Measurements from ENCODE around the gene GALNT2. TPM values are rescaled to one million over a fixed set of nuclear protein-coding genes. Genes with fewer than 3 reads are reported as not detected.
A peak's percentile ranks its signal among the peaks of the same experiment; 100 is the strongest.

GALNT2 gene
- total and polyA plus RNA-seq, 7 donors, result 43.7 to 88.7 (median 75.7) TPM

DNA sequence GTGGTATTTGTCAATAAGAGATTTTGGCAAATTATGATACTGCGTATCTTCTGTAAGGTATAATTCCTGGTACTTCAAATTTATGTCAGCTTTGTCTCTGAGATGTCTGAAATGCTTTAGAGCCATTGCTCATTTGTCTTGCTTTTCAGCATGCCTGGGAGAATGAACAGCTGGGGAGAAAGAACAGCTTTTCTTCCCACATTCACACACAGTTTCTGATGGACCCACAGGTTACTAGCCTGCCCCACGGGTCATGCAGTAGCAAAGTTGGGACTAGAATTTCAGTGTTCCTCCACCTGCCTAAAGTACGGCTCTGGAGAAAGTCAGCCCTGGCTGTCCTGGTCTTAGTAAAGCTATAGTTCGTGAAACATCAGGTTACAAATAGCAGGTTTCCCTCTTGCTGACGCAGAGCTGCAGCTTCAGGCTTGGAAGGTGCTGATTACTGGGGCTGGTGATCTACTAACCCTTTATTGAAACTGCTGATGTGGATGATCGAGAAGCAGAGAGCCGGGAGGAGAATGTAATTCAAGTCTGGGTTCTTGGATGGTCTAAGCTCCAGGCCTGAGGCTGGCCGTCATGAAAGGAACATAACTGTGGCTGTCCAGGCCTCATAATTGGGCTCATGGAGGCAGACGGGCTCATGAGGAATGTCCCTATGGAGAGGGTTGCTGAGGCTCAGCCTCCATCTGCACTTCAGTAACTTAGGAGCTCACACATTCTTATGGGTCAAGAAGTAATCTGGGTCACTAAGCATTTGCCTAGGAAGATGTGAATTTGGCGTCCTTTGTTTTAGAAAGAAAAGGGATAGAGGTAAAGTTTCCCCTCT is 12.4 kb downstream of the GALNT2 start:
- no peak for DNase-seq
- no peaks in the 10 kb centered on the region for H3K27me3 ChIP-seq (ENCODE audit: insufficient read depth in 3 of 3, low read length in 2 of 3)
- ATAC-seq, result peak; percentile 6 to 47 (median 40)
- H3K4me3 ChIP-seq, result no peak overlapping the region
- H3K9me3 ChIP-seq, result no peaks in the 10 kb centered on the region
- 51 to 83% (median 51%) methylated on average over 10 of the region's 10 CpGs for WGBS, 3 donors
- H3K4me1 ChIP-seq, result peaks cover 73% of the 10 kb centered on the region
- H3K27ac ChIP-seq, result peak overlapping the region; percentile 47
- H3K36me3 ChIP-seq (ENCODE audit: insufficient read depth in 1 of 2, low read depth in 1 of 2), result no peaks in the 10 kb centered on the region
- intact Hi-C loops (cut with DNase I), result loop anchor here in 1 of 2 donors (5.0 kb wide), 1 partner anchor 133 kb away; no protein-coding TSS in a partner anchor
- TF ChIP-seq, protein P1, sequence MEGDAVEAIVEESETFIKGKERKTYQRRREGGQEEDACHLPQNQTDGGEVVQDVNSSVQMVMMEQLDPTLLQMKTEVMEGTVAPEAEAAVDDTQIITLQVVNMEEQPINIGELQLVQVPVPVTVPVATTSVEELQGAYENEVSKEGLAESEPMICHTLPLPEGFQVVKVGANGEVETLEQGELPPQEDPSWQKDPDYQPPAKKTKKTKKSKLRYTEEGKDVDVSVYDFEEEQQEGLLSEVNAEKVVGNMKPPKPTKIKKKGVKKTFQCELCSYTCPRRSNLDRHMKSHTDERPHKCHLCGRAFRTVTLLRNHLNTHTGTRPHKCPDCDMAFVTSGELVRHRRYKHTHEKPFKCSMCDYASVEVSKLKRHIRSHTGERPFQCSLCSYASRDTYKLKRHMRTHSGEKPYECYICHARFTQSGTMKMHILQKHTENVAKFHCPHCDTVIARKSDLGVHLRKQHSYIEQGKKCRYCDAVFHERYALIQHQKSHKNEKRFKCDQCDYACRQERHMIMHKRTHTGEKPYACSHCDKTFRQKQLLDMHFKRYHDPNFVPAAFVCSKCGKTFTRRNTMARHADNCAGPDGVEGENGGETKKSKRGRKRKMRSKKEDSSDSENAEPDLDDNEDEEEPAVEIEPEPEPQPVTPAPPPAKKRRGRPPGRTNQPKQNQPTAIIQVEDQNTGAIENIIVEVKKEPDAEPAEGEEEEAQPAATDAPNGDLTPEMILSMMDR (IDR thresholded peaks at IDR 0.05), result no peak

DNA sequence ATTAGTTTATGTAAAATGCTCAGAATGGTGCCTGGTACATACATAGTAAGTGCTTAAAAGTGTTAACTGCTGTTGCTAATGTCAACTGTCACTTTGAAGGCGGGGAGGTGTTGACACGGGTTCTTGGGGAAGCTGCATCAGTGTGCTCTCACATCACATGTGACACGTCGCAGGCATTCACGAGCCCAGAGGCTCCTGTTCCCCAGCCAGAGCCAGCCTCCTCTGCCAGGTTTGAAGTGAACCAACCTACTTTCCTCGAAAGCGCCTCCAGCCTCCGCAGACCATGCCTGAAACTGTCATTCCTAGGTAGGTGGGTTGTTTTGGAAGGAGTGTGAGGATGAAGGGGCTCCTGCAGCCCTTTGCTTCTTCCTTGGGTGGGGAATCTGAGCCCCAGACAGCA is 13.8 kb downstream of the GALNT2 start:
- intact Hi-C loops (cut with DNase I), result no loop called here
- DNase-seq, result peak in 1 of 2 donors; percentile 72
- WGBS, 3 donors, result 39 to 69% (median 45%) methylated on average over 8 of the region's 8 CpGs
- TF ChIP-seq, protein P1 (IDR thresholded peaks at IDR 0.05), result no peak
- no peaks in the 10 kb centered on the region for H3K36me3 ChIP-seq (ENCODE audit: insufficient read depth in 1 of 2, low read depth in 1 of 2)
- no peak overlapping the region for H3K4me3 ChIP-seq
- peak; percentile 46 to 72 (median 59) for ATAC-seq
- peaks cover 74% of the 10 kb centered on the region for H3K4me1 ChIP-seq
- H3K27ac ChIP-seq, result no peak overlapping the region
- no peaks in the 10 kb centered on the region for H3K9me3 ChIP-seq
- H3K27me3 ChIP-seq (ENCODE audit: insufficient read depth in 3 of 3, low read length in 2 of 3), result no peaks in the 10 kb centered on the region

DNA sequence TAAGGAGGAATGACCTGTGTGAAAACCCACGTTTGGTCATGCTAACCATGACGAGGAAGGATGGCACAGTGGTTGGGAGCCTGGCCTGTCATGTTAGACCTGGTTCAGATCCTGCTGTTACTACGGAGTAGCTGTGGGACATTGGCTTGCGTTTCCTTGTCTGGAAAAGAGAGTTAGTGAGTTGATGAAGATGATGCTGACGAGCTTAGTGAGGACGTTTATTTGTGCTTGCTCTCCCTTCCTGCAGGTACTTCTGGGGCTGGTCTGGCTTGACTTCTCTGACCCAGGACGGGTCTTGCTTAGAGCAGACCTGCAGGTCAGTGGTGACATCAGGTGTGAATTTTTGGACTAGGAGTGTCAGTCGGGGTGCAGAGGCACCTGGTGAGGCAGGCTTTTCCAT is 14.7 kb downstream of the GALNT2 start:
- H3K9me3 ChIP-seq, result no peaks in the 10 kb centered on the region
- peaks cover 79% of the 10 kb centered on the region for H3K4me1 ChIP-seq
- DNase-seq, result no peak
- intact Hi-C loops (cut with DNase I), result no loop called here
- TF ChIP-seq, protein P1 (IDR thresholded peaks at IDR 0.05), result no peak
- H3K36me3 ChIP-seq (ENCODE audit: insufficient read depth in 1 of 2, low read depth in 1 of 2), result no peaks in the 10 kb centered on the region
- WGBS, 3 donors, result 91 to 94% (median 93%) methylated on average over 8 of the region's 8 CpGs
- H3K27me3 ChIP-seq (ENCODE audit: insufficient read depth in 3 of 3, low read length in 2 of 3), result no peaks in the 10 kb centered on the region
- H3K27ac ChIP-seq, result no peak overlapping the region
- no peak overlapping the region for H3K4me3 ChIP-seq
- ATAC-seq, result no peak

DNA sequence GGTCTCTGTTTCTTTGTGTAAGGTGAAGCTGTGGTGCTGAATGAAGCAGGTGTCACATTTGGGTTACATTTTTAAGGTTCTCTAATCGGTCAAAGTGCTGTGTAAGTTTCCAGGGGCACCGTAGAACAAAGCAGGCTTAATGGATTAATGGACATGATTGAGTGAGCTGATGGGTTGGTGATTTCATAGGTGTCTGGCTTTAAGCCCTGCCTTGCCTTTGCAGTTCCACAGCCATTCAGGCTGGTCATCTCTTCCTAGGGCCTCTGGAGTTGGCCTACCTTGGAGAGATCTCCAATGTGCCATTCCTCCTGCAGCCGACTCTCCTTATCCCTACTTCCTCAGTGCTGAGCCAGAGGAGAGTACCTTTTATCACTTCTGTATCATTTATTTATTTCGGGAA is 15.2 kb downstream of the GALNT2 start:
- WGBS, 3 donors, result 84 to 85% (median 85%) methylated on average over 4 of the region's 4 CpGs
- peaks cover 79% of the 10 kb centered on the region for H3K4me1 ChIP-seq
- DNase-seq (no peak), ATAC-seq (no peak)
- no peaks in the 10 kb centered on the region for H3K9me3 ChIP-seq
- intact Hi-C loops (cut with DNase I), result no loop called here
- H3K27me3 ChIP-seq (ENCODE audit: insufficient read depth in 3 of 3, low read length in 2 of 3), result no peaks in the 10 kb centered on the region
- no peak overlapping the region for H3K4me3 ChIP-seq
- no peaks in the 10 kb centered on the region for H3K36me3 ChIP-seq (ENCODE audit: insufficient read depth in 1 of 2, low read depth in 1 of 2)
- H3K27ac ChIP-seq, result no peak overlapping the region
- TF ChIP-seq, protein P1 (IDR thresholded peaks at IDR 0.05), result no peak

Data from psoas muscle (tissue), 8 donors.